ENCODE results near the gene CELSR1.

Gene CELSR1

DNA sequence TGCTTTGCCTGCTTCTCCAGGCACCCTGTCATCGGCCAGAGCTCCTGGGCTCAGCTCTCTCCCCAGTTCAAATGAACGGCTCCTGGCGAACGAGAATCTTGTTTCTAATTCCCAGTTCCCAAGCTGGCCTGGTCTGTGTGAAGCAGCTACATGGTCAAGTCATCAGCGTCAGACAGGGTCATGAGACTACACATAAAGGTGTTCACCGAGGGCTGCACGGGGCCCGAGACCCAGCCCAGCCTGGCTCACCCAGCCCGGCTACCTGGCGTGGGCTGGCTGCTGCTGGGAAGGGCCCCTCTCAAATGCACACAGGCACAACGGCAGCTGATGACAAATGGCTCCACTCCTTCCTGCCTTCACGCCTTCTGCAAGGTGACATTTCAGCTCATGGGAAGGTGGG, 14.6 kb upstream of the CELSR1 start:
- DNase-seq: no peak

DNA sequence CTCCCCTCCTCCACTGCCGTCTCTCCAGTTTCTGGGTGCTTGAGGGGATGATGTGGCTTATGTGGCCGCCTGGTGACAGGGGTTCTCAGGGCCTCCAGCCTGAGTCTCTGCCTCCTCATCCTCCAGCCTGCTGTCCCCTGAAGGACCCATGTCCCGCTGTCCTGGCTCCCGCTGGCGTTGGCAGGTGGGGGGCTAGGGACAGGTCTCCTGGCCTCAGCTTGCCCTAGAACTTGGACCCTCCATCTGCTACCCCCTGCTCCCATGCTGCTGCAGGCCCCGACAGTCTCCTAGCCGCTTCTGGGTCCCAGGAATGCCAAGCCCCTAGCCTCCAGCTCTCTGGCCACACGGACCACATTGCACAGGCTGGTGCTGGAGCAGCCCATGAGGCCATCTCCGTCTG, 13.9 kb upstream of the CELSR1 start:
- no peak for DNase-seq

DNA sequence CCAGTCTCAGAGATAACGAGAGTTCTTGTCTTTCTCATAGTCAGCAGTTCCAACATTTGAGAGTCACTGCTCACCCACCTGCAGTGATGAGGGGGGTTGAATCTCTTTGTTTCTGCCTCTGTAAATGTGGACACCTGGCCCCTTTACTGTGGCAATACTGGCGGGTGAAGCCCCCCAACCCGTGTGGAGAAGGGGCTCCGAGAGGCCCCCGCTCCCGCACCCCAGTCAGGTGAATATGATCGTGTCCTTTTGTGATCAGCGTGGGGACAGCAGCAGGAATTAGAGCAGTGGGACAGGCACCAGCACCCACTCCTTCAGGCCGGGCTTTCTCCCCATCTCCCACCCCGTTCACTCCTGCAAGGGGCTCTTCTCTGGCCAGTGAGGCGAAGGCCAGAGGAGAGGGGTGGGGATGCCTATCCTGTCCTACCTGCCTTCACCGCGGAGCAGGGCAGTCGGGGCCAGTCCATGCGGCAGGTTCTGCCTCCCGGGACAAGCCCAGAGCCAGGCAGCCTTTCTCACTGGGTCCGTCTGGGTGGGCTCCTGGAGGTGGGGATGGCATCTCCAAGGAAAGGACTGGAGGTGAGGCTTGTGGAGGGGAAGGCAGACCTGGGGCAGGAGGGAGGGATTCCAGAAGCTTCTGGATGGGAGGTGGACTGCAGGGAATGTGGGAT, 12.7 kb upstream of the CELSR1 start:
- DNase-seq: no peak

DNA sequence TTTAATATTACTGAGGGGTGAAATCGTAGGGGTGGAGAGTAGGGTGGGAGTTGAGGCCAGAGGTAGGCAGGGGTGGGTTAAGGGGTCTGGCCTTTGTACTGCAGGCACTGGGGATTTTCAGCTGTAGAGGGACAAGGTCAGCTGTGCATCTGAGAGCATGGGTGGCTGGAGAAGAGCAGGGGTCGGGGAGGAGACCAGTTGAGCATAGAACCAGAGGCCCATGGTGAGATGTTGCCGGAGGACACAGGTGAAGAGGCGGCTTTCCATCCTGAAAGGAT, 12.1 kb upstream of the CELSR1 start:
- DNase-seq: no peak

DNA sequence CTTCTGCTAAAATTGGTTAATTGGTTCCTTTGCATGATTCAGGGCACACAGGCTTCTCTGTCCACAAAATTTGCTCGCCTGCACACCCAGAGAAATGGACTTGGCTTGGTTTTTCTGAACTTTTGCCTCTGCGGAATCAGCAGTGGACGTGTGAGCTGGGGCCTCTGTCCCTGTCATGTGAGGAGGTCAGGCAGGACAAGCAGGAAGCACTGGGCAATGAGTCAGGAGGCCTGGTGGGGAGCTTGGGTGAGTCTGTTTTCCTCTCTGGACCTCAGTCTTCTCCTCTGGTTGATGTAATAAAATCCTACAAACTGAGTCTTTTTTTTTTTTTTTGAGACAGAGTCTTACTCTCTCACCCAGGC, 10.4 kb upstream of the CELSR1 start:
- DNase-seq: no peak

DNA sequence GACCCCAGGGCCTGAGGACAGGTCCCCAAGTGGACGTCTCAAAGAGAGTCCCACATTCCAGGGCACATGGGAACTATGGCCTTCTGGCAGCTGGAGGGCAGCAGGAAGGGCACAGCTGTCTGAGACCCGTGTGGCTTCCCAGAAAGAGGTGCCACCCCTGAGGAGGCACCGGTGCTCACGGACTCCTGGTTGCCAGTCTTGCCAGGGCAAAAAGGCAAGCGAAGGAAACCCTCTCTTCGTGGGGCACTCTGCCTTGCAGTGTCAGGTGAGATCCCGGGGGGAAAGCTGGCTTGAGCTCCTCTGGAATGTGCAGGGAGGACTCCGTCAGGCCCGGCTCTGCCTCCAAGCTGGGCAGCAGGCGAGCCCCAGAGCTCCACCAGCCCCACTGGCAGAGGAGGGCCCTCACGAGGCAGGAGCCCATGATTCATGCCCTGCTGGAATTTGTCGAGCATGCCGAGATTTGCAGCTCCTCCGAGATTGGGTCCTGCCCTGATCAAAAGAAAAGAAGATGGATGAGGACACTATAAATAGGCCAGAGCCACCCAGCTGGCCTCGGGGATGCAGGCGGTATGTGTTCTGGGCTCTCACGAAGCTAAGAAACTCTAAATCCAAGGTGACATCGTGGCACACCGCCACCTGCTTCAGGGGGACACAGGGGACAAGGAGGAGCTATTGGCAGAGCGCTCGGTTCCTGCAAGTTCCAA, 9.9 kb upstream of the CELSR1 start:
- no peak for DNase-seq

DNA sequence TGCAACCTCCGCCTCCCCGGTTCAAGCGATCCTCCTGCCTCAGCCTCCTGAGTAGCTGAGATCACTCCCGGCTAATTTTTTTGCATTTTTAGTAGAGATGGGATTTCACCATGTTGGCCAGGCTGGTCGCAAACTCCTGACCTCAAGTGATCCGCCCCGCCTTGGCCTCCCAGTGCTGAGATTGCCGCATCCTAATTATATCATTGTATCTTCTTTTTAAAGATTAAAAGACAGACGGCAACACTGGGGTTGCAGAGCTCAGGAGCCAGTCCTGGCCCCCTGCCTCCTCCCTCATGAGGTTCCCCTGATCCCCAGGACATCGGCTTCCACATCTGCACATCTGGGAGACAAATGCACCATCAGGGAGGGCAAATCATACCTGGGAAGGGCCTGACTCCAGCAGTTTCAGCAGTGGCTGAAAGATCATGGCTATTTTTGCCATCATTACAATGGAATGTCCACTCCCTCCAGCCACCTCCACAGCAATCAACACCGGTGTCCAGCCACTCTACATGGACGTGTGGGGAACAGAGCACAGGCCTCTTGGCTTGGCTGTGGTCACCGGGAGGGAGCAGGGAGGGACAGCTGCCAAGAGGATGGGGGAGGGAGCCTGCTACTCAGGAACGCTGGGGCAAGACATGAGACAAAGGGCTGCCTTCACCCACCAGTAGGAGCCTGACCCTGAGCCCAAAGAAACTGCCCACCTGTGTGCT, 9.2 kb upstream of the CELSR1 start:
- DNase-seq: no peak

DNA sequence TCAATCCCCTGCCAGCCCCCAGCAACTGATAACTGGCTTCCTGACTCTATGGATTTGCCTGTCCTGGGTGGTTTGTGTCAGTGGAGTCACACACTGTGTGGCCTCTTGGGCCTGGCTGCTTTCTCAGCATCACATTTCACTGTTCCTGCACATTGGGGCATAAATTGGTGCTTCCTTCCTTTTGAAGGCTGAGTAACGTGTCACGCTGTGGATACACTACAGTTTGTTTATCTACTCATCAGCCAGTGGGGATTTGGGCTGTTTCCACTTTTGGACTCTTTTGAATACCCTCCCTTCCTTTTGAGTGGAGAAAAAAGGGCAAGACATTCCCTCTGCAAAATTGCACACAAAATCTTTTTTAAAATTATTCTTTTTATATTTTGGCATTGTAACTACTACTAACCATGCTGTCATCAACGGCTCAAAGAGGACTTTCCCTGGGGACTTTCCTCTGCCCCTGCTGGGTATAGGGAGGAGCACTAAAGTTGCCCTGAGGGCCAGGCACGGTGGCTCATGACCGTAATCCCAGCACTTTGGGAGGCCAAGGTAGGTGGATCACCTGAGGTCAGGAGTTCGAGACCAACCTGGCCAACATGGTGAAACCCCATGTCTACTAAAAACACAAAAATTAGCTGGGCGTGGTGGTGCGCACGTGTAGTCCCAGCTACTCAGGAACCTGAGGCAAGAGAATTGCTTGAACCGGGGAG, 7.8 kb upstream of the CELSR1 start:
- no peak for DNase-seq

DNA sequence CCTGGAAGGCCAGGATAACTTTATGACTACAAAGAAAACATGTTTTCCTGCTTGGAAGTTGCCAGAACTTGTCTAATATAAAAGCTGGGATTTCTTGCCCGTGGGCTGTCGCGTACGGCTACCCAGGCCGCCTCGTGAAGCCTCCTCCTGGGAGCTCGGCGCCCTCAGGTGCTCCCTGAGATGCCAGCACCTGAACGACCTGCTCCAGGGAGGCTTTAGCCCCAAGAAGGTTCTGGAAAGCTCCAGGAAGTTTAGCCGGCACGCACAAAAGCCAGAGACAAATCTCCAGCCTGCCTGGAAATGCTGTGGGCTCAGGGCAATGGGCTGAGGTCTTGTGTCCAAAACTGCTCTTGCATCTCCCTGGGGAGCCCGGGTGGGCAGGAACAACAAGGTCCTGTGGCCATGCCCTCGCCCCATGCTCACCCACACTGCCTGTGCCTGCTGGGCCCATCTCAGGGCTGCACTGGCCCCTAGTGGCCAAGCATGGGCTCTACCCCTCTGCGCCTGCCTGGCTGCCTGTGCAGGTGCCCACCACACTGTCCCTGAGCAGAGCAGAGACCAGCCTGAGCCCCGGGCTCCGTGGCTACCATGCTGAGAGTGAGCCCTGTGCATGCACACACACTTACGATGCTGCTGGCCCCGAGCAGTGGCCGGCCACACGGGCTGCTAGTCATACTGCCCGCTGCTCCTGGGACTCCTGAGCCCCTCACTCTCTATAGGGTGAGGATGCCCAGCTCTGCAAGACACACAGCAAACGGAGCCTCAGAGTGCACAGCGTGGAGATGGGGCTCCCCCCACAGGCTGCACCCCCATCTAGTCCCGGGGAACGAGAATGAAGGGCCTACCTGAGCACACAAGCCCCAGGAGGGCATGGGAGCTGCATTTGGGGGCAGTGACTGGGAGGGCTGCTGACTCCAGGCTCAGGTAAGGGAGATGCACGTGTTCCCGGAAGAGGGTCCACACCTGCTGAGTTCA, 4.9 kb upstream of the CELSR1 start:
- no peak for DNase-seq

DNA sequence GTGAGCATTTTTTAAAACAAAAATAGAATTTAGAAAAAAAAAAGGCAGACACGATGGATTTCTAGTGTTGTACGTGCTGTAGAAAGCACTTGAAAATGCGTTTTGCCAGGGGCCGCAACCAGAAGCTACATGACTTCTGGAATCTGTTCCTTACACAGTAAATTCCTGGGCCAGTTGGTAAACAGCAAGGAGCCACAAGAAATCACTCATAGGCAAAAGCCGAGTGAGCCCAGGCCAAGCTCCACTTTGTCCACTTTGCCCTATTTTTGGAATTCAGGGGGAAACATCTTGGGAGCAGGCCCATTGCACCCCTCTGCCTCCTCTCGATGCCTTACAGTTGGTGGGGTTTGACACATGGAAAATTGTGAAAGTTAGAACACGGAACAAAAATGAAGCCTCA, 4.1 kb upstream of the CELSR1 start:
- no peak for DNase-seq

DNA sequence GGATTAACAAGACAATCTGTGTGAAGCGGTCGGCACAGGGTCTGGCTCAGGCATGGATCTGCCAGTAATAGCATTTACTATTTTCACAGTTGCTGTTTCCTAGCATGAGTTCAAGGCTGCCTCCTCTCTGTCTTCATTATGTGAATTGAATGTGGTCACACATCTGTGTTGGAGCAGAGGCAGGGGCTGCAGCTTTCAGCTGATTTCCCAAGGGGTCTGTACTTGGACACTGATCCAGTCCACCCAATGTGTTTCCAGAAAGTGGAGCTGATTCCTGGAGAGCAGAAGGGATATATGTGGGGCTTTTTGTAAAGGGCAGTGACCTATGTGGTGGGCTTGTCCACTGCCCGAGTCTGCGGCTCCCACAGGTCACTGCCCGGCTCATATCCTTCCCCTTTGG, 3.5 kb upstream of the CELSR1 start:
- DNase-seq: no peak

DNA sequence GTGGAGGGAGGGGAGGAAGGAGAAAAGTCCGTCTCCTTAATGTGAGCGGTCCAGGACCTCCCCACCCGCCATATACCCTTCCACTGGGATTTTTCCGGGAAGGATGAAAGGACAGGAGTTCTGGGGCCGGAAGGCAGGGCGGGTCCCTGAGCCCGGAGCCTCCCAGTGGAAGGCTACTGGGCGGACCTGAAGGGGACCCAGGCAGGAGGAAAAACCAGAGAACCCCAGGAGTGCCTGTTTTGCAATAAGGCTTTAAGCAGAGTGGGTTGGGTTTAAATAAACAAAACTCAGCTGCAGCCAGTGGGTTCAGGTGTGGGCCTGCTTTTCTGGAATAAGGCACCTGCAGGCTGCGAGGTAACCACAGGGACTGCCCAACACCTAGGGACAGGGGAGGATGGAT, 1.7 kb upstream of the CELSR1 start:
- DNase-seq: no peak

DNA sequence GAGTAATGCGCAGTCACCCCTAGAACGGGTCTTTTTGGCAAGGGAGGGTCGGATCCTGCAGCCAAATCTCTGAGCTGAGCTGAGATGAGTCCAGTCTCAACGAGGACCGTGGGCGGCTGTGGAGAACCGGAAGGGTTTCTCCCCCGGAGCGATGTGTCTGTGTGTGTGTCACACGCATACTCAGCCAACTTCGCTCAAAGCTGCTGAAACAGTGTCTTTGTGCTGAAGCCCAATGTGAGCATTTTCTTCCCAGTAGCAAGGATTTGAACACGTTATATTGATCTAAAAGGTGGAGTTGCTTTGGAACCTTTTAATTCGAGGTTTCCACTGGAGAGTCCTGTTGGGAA, 1.4 kb upstream of the CELSR1 start:
- DNase-seq: no peak

DNA sequence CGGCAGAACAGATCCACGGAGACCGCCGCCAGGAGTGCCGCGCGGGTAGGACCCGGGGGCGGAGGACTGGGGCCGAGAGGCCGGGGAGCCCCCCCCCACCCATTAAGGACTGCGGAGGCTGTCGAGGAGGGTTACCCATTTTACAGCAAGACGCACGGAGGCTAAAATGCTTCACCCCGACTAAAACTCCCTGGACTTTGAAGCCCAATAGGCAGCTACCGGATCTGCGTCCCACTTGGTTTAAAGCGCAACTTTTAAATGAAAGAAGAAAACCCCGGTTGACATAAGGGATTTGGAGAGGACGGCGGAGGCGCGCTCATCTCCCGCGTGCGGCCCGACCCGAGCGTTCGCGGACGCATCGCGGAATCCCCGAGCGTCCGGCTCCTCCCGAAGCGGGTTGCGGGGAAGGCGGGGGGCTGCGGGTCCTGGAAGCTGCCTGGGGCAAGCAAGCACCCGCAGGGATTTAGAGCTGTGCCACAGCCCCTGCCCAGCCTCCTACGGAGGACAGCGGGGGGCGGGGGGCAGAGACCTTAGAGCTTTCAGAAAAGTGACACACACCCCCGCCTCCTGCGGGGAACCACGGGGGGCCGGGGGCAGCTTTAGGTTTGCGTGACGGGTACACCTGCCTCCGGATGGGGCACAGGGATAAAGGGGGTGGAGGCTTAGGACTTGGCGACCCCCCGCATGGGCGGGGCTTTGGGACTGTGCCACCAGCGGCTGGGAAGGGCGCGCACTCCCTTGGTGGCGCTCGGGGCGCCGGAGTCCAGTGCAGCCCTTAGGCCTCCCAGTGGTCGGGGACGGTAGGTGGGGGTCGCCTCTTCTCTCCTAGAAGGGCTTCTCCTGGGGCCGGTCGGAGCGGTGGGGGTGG, 760 bp upstream of the CELSR1 start:
- no peak for DNase-seq

DNA sequence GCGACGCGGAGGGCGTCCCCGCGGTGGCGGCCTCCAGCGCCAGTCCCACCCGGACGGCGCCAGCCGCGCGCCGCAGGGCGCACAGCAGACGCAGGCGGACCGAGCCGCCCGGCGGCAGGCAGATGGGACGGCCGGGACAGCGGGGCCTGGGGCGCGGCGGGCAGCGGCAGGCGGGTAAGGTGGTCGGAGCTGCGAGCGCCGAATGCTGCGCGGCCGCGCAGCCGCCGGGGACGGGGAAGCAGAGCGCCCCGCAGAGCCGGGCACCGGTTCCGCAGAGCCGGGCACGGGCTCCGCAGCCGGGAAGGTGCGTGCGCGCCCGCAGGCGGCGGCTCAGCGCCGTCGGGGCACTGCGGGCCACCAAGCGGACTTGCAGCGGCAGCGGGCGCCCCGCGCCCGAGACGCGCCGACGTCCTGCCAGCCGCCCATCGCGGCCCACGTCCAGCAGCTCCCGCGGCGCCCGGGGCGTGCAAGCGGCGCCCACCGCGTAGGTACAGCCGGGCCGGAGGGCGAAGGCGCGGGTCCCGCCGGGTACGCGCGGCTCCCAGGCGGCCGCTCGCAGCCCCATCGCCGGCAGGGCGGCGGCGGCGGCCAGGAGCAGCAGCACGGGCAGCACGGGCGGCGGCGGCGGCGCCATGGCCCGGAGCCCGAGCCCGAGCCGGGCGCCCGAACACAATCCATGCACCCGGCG, 739 bp downstream of the CELSR1 start:
- DNase-seq: no peak

DNA sequence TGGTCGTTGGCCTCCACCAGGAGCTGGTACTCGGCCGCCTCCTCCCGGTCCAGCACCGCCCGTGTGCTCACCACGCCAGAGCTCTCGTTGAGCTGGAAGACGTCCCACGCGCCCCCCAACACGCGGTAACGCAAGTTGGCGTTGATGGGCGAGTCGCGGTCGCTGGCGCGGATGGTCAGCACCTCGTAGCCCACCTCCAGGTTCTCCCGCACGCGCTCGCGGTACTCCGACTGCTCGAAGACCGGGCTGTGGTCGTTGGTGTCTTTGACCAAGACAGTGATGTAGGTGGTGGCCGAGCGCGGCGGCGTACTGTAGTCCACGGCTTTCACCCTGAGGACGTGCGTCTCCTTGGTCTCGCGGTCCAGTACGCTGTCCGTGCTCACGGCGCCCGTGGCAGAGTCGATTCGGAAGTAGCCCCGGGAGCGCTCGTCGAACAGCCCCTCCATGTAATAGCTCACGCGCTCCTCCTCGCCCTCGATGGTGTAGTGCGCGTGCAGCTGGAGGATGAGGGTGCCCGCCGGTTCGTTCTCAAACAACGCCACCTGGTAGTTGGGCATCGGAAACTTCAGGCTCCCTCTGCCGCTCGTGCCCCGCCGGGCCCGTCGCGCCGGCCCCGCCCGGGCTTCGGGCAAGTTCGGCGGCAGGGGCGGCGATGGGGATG, 1.4 kb downstream of the CELSR1 start:
- no peak for DNase-seq

DNA sequence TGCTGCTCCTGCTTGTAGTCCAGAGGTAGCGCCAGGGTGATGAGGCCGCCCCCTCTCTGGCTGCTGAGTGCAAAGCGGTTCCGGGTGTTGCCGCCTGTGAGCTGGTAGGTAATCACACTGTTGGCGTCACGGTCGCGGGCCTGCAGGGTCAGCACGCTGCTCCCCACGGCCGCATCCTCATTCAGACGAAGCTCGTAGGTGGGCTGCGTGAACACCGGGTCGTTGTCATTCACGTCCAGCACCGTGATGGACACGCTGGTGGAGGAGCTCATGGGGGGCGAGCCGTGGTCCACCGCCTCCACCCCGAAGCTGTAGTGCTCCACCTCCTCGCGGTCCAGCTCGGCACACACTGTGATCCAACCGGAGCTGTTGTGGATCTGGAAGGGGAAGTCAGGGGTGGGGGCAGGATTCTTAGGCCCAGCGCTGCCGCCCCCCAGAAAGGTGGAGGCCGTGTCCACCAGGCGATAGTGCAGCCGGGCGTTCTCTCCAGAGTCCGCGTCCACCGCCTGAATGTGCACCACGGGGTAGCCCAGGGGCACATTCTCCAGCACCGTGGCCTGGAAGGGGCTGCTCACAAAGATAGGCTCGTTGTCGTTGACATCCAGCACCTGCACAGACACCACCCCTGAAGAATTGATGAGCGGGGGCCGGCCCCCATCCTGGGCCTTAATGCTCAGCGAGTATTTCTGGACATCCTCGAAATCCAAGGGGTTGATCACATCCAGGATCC, 2.4 kb downstream of the CELSR1 start:
- DNase-seq: no peak

DNA sequence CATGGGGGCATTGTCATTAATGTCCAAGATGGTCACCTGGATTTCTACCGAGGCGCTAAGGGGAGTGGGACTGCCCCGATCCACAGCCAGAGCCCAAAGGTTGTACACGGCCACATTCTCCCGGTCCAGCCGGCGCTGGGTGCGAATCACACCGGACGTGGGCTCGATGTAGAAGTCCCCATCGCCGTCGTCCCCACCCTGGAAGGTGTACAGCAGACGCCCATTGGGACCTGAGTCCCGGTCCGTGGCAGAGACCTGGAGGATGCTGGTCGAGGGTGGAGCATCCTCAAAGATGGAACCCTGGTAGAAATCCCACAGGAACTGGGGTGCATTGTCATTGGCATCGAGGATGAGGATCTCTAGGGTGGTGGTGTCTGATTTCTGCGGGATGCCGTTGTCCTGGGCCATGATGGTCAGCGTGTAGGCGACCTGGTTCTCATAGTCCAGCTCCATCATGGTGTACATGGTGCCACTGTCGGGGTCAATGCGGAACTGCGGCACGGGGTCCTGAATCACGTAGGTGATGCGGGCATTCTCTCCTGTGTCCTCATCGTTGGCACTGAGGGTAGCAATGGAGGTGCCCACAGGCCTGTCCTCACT, 3.1 kb downstream of the CELSR1 start:
- DNase-seq: no peak

DNA sequence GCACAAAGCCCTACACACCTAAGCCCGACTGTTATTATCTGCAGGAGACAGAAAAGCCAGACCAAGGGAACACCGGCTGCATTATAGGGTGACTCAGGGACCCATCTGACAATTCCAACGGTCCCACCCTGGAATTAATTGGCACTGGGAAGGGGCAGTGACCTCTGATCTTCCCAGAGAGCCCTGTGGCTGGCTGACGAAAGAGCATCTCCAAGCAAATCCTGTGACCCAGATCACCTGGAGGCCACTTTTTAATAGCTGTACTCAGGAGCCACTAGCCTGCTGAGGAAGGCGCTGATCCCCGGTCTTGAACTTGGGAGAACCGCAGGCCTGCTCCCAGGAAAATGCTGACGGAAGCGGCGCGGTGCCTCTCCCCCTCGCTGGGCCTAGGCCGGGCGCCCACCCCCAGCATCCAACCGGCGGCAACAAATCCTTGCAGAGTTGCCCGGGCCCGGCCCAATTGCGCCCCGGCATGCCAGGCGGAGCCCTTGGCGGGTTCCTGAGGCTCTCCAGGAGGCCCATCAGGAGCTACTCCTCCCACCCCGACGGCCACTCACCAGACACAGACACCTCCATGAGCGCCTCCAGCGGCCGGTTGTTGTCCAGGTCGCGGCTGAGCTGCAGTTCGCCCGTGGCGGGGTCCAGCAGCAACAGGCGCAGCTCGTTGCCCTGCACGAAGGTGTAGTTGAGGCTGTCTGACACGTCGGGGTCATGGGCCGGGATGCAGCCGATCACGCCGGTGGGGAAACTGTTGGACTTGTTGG, 4.2 kb downstream of the CELSR1 start:
- no peak for DNase-seq
